KG1 (cell line): ENCODE measurements around the gene LDHAL6B.

Source experiments
- DNase-seq: peaks from one replicate; lab custom pipeline; 2025; lab: John Stamatoyannopoulos, UW

The LDHAL6B gene

DNA sequence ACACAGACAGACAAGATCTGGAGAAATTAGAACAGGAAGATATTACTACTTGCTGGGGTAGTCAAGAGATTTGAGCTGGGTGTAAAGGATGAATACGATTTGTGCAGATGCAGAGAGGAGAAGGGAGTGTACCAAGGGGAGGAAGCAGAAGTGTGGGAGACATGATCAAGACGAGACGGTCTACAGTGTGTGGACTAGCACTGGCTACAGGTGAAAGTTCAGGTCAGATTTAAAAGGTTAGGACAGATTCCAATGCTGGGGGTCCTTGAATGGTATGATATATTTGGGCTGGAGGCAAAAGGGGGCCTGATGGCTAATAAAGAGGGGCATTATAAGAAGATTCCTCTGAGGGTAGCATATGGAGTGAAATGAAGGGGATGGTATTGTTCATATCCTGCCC lies 12.1 kb downstream of the LDHAL6B start:
- no peak for DNase-seq

DNA sequence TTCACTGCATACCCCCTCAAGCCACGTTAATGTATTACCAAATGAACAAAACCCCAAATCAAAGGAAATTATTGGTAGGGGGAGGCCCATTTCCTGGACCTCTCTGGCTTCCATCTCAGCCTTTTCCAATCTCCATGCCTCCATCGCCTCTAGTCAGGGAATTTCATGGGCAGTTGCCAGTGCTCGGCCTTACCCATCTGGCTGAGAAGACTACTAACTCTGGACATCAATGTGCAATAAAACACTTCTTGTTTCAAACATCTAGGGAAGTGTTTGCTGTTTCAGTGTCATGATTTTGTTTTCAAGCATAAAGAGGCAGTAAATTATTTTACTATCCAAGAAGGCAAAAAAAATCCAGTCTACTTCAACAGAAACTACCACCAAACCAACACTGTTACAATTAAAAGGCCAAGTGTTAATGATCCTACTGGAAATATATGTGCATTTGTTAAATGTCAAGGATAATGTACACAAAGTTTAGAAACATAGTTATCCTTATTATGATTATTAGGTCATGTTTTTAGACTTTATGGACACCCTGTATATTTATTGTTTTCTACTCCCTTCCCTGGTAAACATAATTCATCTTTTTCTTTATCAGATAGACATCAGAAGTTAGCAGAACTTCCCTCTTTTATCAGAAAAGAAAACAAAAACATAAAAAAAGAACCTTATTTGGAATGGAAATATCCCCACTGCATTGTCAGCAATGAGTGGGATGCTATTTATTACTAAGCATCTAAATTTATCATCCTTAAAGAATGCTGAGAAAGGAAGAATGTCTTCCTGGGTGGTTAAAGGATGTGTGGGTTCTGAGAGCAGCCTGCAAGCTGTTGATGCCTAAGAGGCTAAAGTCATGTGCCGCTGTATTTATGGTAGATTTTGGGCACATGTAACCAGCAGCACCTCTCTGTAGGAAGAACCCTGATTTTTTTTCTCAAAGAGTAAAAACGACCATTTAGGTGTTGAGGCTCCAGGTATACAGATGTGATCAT lies 15.2 kb downstream of the LDHAL6B start:
- no peak for DNase-seq

DNA sequence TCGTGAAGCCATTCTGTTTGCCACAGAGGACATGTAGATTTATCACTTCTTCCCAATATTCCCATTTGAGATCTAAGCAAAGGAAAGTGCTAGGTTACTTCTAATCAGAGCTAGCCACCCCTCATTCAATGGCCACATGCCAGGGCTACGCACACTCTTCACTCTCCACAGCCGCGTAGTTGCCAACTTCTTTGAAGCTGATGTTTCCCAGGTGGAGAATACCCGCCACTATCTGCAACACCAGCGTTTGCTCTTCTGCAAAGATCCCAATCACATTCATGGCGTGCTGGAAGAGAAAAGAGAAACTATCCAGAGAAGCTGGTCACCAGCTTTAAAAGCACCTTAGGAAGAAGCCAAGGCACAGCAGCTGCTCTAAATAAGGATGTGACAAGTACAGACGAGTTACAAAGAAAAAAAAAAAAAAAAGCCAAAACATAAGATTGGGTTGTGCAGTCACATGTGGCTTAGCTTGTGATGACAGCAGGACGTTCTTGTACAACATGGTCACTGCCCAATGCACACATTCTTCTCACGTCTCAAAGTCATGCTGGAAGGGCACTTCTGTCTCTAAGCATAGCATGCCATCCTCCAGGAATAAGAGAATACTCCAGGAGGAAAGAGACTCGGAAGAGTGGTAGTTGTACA lies 16.4 kb downstream of the LDHAL6B start:
- no peak for DNase-seq

DNA sequence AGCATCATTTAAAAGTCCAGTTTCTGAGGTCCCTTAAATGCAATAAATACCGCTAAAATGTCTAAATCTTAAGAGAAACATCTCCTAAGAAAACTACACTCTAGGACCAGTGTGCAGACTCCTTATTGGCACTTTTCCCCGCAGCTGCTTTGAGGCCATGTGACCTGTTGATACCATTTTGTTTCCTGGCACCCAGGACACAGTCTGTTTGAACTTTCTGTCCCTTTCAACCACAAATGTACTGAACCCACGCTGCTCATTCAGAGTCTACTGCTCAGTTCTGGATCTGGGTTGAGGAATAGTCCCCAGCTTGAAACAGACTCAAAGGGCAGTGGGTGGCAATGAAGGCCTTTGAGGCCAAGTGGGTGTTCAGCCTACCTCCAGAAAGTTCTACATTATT lies 17.1 kb downstream of the LDHAL6B start:
- DNase-seq = no peak

DNA sequence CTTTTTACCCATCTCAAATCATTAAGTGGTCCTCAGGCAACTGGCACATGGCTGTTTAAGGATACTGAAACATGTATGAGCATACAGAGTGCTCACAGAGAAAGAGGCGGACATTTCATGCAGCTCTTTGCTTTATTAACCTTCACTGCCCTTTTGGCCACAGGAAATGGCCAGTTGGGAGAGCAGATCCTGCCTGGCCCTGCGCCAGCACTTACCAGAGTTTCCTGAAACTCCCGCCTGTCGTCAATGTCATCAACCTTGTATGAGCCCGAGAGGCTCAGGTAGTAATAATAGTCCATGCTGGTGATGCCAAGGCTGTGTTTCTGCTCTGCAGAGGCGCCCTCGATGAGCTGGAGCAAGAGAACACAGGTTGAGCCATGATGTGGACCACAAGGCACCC lies 17.8 kb downstream of the LDHAL6B start:
- no peak for DNase-seq

DNA sequence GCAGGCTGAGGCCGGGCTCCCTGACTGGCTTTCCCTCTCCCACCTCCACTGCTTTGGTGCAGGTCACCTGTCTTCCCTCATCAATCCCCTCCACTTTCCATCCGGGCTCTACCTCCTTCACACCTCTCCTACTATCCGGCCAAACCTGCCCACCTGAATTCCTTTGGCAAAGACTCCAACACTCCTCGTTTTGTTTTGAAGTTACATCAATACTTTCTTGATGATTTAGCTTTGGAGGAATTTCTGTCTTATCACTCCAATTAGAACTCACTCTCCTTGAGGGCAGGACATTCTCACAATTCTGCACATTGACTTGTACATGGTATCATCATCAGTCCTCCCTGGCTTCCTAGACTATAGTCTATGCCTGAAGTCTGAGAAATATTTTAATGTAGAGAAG lies 20.4 kb downstream of the LDHAL6B start:
- DNase-seq = no peak

DNA sequence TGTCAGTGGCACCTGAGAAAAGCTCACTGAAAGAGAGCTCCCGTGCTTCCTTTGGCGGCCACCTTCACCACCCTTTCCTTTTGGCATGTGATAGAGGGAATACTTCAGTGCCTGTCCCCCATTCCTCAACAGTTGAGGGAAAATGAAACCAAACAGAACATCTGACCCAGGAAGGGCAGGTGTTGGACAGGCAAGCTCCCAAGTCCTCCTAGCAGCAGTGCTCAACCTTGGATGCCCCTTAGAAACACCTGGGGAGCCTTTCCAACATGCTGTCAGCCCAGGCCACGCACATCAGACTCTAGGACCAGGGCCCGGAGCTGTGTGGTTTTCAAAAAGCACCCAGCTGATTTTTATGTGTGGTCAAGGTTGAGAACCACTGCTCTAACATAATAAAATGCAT lies 22.4 kb downstream of the LDHAL6B start:
- no peak for DNase-seq

DNA sequence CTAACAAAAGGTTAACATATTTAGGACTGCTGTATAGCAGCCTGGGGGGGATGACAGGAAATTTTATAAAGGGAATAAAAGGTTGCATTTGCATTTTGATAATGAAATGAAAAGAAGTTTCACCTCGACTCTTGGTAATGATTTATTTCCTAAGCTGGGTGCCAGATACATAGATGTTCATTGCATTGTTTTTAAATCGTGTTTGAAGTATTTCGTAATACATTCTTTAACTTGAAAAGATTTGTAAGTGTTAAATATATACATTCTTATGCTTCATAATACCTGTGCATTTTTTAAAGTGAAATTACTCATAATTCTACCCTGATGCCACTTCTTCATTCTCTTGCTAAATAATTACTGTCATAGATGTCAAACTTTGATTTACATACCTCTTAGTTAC lies 22.8 kb downstream of the LDHAL6B start:
- no peak for DNase-seq

DNA sequence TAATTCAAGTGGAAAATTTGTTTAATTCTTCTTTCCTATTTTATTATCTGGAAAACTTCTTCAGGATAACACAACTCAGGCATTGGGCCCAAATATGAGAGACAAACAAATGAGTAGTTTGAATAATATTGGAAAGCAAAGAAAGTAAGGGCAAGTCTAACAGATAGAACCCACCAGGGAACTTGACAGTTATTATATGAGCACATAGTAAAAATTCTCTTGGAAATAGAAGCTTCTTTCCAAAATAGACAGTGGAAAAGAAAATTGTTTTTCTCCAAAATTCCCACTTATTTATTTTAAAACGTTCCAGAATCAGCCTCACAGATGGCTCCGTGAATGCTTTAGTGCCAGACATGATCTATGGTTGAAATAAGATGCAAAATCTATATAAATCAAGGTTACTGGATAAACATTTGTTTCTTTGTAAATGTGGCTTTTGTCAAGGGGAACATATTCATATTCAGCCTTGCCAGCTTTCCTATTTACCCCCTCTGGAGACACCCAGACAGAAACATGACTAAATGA lies 23.9 kb downstream of the LDHAL6B start:
- no peak for DNase-seq

DNA sequence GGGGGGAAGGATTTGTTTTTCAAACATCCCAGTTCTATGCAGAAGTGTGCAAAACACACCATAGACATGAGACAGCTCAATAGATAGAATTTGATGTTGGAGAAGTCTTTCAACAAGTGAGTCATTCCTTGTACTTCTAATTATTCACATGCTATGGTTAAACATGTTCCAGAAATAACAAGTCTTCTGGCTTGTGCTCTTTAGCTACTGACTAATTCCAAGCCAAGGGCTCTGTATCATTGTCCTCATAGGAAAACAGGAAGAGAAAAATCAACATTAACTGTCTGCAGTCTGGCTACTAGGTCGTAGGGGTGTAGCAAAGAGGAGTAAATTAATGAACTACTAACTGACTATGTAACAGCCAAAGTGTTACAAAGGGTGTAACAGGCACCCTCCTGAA lies 25.8 kb downstream of the LDHAL6B start:
- DNase-seq = no peak

DNA sequence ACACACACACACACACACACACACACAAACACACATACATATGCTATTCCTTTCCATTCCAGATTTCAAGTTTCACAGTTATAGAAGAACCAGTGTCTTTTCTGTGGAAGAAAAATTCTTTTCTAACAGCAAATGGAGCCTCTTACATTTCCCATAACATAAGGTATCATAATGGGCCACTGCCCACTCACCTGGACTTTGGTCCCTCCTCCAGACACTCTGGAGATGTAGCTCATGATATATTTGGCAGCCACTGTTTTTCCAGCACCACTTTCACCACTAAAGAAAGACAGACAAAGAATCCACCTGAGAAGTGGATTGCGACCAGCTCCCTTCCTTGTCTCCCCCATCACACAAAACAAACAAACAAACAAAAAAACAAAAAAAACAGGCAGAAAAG lies 29.8 kb downstream of the LDHAL6B start:
- DNase-seq = no peak

DNA sequence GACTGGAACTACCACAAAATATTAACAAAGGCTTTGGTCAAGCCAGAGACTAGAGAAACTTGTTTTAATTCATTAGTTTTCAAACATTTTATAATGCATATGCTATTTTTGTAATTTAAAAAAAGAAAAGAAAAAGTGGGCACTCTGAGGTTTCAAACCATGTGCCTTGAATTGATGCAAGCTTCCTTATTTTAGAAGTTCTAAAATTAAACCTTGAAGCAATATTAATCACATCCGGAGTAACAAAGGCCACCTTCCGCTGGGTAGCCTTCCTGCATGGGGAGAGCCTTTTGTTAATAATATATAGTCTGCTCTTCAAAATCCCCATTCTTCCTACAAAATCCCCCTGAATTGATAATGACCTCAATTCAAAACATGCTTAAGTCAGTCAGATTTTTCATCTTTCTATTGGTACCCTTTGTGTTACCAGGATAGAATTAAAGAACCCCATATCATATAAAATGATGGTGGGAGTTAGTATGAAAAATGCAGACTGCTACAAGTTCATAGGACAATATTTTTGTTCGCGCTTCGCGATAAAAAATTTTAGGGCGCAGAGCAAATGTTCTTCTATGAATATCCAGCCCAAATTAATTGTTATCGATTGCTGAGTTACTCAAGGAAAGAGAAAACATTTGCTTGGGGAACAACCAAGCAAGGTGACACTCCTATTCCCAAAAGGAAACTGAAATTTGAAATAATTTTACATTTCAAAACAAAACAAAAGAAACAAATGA lies 30.6 kb downstream of the LDHAL6B start:
- no peak for DNase-seq

DNA sequence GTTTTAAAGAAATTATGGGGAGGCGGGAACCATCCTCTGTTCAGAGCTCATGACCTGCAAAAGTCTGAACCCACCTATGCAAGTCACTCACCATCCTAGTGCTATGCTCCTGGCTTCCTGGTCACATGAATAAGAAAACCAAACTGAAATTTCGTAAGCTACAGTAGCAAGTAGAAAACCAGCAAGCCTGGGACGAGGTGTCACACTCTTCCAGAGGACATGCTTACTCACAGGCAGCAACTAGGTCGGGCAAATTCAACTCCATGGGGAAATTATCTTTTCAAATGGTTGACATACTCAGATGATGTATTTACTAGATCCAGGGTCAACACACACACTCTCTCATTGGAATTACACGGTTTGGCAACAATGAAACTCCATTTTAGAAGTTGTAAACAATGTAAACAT lies 31.3 kb downstream of the LDHAL6B start:
- DNase-seq = no peak

DNA sequence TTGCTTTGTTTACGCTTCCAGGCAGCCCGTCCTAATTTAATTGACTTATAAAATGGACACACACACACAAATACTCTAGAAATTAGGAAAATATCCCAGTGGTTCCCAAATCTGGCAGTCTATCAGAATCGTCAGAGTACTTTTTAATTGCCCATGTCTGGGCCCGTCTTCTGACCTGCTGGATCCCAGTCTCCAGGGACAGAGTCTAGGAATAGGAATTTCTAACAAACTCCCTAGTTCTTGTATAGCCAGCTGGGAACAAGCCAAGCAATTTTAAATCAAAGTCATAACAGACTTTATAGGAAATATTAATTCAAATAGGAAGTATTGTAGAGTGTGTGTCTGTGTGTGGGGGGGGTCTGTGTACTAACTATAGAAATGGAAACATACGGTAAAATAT lies 33.4 kb downstream of the LDHAL6B start:
- DNase-seq = no peak

DNA sequence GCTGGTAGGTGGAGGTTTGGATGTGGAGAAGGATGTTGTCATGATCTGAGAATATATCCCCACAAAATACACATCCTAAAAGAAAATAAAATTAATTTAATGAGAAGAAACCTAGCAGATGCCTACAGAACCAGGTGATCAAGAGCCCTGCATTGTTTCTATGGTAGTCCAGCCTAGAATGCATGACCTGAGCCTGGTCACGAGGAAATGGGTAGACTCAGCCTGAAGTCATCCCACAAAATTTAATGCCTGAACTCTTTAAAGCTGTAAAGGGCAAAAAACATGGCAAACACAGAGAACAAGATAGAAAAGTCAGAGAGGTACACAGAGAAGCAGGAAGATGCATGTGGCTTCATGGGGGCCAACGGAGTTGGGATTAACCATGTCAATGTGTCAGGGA lies 36.0 kb downstream of the LDHAL6B start:
- no peak for DNase-seq

DNA sequence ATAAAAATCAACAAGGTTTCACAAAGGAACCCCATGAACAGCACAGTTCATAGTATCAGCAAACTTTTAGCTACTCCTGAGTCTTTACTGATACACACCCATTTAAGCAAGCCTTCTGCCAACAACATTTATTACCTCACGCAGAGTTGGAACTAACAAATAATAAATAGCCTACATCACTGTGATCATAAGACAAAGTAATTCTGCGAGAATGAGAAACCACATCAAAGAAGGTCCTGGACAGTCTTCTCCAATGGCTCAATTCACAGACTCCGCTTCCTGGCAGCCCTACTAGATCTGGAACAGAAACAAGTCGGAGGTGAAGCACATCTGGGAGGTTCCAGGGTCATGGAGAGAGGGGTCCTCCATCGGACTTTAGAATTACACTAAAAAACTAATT lies 37.0 kb downstream of the LDHAL6B start:
- no peak for DNase-seq

DNA sequence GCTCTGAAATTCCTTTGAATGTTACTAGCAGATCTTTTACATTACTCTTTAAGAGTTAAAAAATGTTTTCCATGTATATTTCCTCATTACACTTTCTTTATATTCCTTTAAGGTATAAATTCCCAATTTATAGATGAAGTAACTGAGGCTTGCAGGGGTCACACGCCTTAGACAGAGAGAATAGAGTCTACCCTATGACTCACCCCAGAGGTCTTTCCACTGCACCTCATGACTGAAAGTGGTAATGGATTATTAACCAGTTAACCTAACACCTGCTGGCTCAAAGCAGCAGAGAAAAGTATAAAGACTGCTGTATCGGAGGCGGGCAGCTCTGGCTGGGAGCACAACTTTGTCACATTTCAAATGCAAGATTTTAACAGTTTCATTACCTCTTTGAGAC lies 37.7 kb downstream of the LDHAL6B start:
- no peak for DNase-seq

DNA sequence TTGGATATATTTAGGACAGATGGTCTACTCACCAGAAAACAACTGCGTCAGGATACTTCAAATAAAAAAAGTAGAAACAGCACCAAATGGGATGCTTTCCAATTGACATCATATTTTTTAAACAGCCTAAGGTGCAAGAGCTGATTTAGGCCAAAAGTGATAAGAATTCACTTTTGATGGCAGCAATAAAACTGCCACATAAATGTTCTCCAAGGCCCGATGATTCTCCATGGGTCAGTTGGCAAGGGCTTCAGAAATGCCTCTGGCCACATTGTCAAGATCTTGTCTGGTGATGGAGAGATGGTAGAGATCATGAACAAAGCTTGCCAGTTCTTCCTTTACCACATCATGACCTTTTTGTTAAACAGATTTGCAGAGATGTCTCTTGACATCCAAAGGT lies 38.9 kb downstream of the LDHAL6B start:
- no peak for DNase-seq

DNA sequence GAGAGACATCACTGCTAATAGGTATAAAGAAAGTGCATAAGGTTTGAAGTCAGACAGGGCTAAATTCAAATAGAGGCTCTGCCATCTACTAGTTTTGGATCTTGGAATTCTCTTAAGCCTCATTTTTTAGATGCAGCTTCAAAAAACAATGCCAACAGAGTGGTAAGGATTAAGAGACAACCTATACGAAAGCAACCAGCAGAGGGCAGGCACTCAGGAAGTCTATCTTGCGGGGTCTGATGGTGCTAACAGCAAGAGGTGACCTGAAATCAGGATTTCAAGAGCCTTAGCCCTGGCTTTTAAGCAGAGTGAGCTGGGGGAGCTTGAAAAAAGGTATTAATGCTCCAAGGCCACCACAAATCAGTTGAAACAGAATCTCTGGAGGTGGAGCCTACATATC lies 40.7 kb downstream of the LDHAL6B start:
- DNase-seq = peak; percentile 7

DNA sequence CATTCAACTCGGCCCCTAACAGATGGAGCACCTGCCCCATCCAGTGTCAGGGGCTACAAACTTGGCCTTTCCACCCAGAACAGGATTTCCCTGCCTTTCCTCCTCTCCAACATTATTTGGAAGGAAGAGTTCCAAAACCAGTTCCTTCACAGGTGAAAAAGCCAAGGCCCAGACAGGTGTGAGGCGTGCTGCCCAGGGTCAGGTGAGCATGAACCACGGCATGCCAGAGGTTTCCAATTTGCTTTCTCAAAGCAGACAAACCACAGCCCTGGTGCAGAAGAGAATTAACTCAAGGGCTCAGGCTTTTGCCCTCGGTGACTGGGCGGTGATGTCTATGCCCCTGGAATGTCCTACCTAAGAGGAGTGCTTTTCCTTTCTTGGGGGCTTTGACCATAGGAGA lies 43.2 kb downstream of the LDHAL6B start:
- DNase-seq = no peak

DNA sequence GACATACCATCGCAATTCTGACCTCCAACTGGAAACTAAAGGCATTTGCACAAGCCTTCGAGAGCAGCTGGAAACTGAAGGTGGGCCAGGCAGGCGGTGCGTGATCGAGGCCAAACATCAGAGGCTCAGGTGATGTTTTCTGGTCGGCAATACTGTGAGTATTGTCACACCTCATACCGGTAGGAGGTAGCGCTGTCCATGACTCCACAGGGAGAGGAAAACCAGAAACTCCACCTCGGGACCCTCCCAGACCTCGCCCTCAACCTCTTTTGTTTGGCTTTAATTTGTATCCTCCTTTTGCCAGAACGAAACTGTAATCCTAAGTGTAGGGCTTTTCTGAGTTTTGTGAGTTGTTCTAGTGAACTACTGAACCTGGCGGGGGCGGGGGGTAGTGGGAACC lies 43.6 kb downstream of the LDHAL6B start:
- no peak for DNase-seq

DNA sequence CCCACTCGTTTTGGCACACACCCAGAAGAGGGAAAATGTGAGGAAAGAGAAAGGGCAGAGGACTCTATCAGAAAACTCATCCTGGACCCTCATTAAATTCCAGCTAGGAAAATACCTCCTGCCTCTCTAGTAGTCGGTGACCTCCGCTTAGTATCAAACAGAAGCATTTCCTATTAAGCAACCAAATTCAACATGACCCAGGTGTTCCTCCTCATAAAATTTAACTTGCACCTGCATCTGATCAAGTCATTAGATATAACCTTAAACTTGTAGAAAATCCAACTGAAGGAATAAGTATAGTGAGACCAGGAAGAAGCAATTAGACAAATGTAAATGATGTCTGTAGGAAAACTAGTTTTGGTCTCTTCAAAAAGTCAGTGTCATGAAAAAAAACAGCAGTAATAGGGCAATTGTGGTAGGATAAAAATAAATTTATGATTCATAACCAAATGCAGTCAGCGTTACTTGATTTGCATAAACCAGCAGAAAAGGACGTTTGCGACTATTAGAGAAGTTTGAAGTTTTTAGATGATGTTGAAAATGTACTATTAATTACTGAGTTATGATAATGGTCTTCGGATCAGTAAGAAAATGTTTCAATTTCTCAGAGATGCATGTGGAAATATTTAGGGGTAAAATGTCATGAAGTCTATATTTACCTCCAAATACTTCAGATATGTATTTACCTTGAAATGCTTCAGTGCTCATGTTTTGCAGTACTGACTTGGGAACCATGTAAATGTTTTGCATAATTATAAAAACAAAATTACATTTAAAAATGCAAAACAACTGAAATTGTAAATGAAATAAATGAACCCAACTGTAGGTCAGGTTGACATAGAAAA lies 44.6 kb downstream of the LDHAL6B start:
- DNase-seq = no peak
